HG03469 (cell line): Measurements from ENCODE around the gene SEC16B.

ENCODE experiments used
- ATAC-seq: cut with Tn5 transposase; IDR thresholded peaks from one replicate; pipeline ENCODE4 v1.9.1; 2021; ENCODE audit warnings: mild to moderate bottlenecking, moderate library complexity, moderate number of reproducible peaks; ENCODE audit not compliant: unreplicated experiment

SEC16B gene

GRCh38 chr1:177914603-177915002 is 55.3 kb downstream of the SEC16B start:
- ATAC-seq: no peak

DNA sequence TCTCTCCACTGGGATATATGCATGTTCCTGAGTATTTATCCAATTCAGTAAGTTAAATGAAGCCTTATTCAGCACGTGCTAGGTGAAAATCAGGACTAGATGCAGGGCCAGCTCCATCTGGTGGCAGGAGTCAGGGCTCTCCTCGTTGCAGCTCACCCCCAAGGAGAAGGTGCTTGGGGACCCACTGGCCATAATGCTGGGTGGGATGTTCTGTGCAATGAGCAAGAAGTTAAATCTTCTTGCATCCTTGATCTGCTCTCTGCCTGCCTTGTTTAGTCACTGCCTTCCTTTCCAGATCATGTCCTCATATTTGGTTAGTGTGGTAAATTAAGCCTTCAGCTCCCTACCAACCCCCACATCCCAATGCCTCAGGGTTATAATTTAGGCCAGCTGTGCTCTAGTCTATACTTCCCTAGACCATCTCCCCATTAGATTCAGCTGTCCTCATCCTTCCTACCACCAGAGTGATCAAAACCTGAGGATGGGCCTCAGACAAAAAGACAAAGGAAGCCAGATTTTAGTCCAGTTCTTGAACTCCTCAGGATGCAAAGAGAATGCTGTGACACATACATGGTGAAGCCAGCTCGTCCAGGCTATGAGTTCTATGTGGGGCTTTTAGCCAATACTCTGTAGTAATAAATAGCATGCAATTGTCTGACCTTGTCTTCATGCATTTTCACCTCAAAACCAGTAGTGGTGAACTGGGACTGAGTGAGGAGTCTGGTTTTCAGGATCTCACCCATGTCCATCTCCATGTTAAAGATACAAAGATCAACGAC is 55.9 kb downstream of the SEC16B start:
- ATAC-seq: no peak

GRCh38 chr1:177912991-177913390 is 56.9 kb downstream of the SEC16B start:
- no peak for ATAC-seq

- ATAC-seq: no peak
Observed at GRCh38 chr1:177909416-177909815, 60.4 kb downstream of the SEC16B start.

DNA sequence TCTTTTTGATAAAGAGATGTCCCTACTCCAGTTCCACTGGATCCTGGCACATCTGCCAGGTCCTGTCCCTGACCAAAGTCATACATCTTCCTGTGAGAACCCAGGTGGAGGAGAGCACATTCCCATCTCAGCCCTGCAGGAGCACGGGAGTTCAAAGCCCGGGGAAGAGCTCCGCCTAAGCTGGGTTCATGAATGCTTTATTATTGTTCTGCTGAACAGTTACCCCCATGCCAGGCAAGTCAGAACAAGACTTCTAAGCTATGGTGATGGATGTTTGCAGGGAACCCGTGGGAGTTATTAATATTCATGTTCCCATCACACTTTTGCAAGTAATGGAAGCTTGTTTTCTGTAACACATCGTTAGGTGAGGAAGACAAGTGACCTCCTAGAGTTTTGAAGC is 62.9 kb downstream of the SEC16B start:
- no peak for ATAC-seq

- no peak for ATAC-seq
Observed at GRCh38 chr1:177905686-177906085, 64.2 kb downstream of the SEC16B start.

DNA sequence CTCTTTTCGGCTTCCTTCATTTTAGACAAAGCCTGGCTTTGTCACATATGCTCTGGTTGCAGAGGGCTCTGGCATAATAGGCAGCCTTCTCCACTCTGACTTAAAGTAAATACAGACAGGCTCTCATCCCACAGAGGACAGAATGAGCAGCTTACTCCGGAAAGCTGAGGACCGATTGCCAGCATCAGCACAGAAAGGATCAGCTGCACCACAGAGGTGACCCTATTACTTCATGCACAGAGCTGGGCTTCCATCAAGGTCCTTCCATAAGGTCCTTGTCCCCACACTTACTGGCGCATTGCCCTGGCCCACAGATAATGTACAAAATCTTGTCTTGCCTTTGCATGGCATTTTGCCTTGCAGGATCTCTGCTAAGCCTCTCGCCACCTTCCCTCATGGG is 67.6 kb downstream of the SEC16B start:
- ATAC-seq: no peak

GRCh38 chr1:177897998-177898654 is 71.7 kb downstream of the SEC16B start:
- ATAC-seq: no peak

GRCh38 chr1:177897281-177897997 is 72.4 kb downstream of the SEC16B start:
- no peak for ATAC-seq
